CD4-positive, alpha-beta memory T cell (primary cell): ENCODE measurements around the gene CTSH. TPM values are rescaled to one million over a fixed set of nuclear protein-coding genes. Genes with fewer than 3 reads are reported as not detected.
"Not testable (repeated sequence)": the region's sequence is repeated elsewhere in the genome, so short reads cannot be mapped to it uniquely, and the experiment has no call there.

Experiments
- CTCF ChIA-PET: fragments of 350-600 bp; sonication (Branson Sonifier 250); formaldehyde crosslinking; loops from one replicate; lab custom pipeline; 2021; ENCODE audit warnings: inconsistent platforms; ENCODE audit not compliant: partially characterized antibody; lab: Charles Lee
- POLR2A ChIA-PET: fragments of 350-600 bp; sonication (Branson Sonifier 250); formaldehyde crosslinking; loops from one replicate; lab custom pipeline; 2021; ENCODE audit not compliant: partially characterized antibody; lab: Charles Lee
- DNase-seq, 5 donors: peaks; one replicate each; pipeline versions ENCODE4 v3.0.0 to v3.0.0-alpha.2; 2020 to 2022; ENCODE audit warnings: mixed read lengths in 1 of 5
- H3K27ac ChIP-seq: one replicate; pipeline ENCODE4 v1.7.0; 2013; ENCODE audit warnings: low read depth, low read length
- H3K27me3 ChIP-seq: 2 replicates; pipeline ENCODE4 v1.7.0; 2013; ENCODE audit warnings: mild to moderate bottlenecking, low read length, moderate library complexity; ENCODE audit not compliant: insufficient read depth
- H3K36me3 ChIP-seq: 2 replicates; pipeline ENCODE4 v1.7.0; 2013; ENCODE audit warnings: mild to moderate bottlenecking, low read length, moderate library complexity; ENCODE audit not compliant: insufficient read depth
- H3K4me1 ChIP-seq: 2 replicates; pipeline ENCODE4 v1.7.0; 2013; ENCODE audit warnings: mild to moderate bottlenecking, low read length, moderate library complexity; ENCODE audit not compliant: insufficient read depth
- H3K4me3 ChIP-seq, 2 donors: one replicate each; pipeline ENCODE4 v1.7.0; 2013; ENCODE audit warnings: low read length in 2 of 2, mild to moderate bottlenecking in 1 of 2
- H3K9me3 ChIP-seq, 2 donors: one replicate each; pipeline ENCODE4 v1.7.0; 2013; ENCODE audit warnings: low read length in 2 of 2, control low read depth in 1 of 2; ENCODE audit not compliant: control insufficient read depth in 1 of 2
- H3K27ac Mint-ChIP-seq, 7 donors: one replicate each; pipeline ENCODE4 v1.8.0; 2020 to 2021; ENCODE audit warnings: mixed read lengths in 7 of 7, mild to moderate bottlenecking in 6 of 7, inconsistent platforms in 3 of 7, moderate library complexity in 3 of 7
- H3K27me3 Mint-ChIP-seq, 2 donors: one replicate each; pipeline ENCODE4 v1.8.0; 2020 to 2021; ENCODE audit warnings: mixed read lengths in 2 of 2
- H3K36me3 Mint-ChIP-seq, 2 donors: one replicate each; pipeline ENCODE4 v1.8.0; 2020 to 2021; ENCODE audit warnings: mixed read lengths in 2 of 2, inconsistent platforms in 1 of 2, mild to moderate bottlenecking in 1 of 2
- H3K4me1 Mint-ChIP-seq, 4 donors: one replicate each; pipeline ENCODE4 v1.8.0; 2020 to 2021; ENCODE audit warnings: mixed read lengths in 4 of 4, mild to moderate bottlenecking in 1 of 4
- H3K4me3 Mint-ChIP-seq, 8 donors: one replicate each; pipeline ENCODE4 v1.8.0; 2020 to 2021; ENCODE audit warnings: mixed read lengths in 8 of 8, mild to moderate bottlenecking in 7 of 8, moderate library complexity in 6 of 8, inconsistent platforms in 3 of 8
- H3K9me3 Mint-ChIP-seq, 8 donors: one replicate each; pipeline ENCODE4 v1.8.0; 2020 to 2021; ENCODE audit warnings: mixed read lengths in 8 of 8, mild to moderate bottlenecking in 5 of 8, inconsistent platforms in 3 of 8, moderate library complexity in 1 of 8
- intact Hi-C: fragments of 100-400 bp; cut with micrococcal nuclease; formaldehyde crosslinking; loops from one replicate; pipeline ENCODE4 v1.15.1; 2023
- polyA plus RNA-seq, 2 donors: library from polyadenylated mRNA; unstranded; fragments of 300-500 nt; fragmentation: Illumina TruSeq; gene quantifications; one replicate each; pipeline ENCODE4 v1.2.3, GENCODE V29; 2021
- total RNA-seq, 2 experiments: library from RNA; stranded (reverse); gene quantifications; one replicate each; pipeline ENCODE4 v1.2.3, GENCODE V29; 2021

Gene CTSH
- total and polyA plus RNA-seq, 4 experiments from 2014 or later = 32.8 to 152 (median 92.8) TPM

- Histone ChIP-seq H3K27ac (no peak overlapping the region), H3K4me1 (peaks cover 6% of the 10 kb centered on the region), H3K36me3 (peaks cover 45% of the 10 kb centered on the region), H3K27me3 (no peaks in the 10 kb centered on the region), H3K4me3 (no peak overlapping the region), H3K9me3 (no peaks in the 10 kb centered on the region)
- POLR2A ChIA-PET = interaction anchor here (0.9 kb wide), 1 partner anchor 30 kb away, joined by 3 read pairs; no protein-coding TSS in a partner anchor
- peak overlapping the region in 6 of 7 donors; percentile 24 to 82 (median 47) for H3K27ac Mint-ChIP-seq
- H3K9me3 Mint-ChIP-seq = peaks cover 0 to 1% (median 0%) of the 10 kb centered on the region in 8 donors
- H3K4me3 Mint-ChIP-seq = no peak overlapping the region
- CTCF ChIA-PET = interaction anchor here (4.0 kb wide), 1 partner anchor 70 kb away, joined by 28 read pairs; no protein-coding TSS in a partner anchor
- H3K36me3 Mint-ChIP-seq = peaks cover 34 to 75% of the 10 kb centered on the region in 2 donors
- intact Hi-C loops = loop anchor here (1.0 kb wide), 2 partner anchors 69 to 274 kb away; no protein-coding TSS in a partner anchor
- peaks cover 22 to 31% (median 28%) of the 10 kb centered on the region in 4 donors for H3K4me1 Mint-ChIP-seq
- DNase-seq = peak in 4 of 5 donors; percentile 14 to 30 (median 20)
- H3K27me3 Mint-ChIP-seq = no peaks in the 10 kb centered on the region
Observed at GRCh38 chr15:78909791-78910228, 35.0 kb downstream of the CTSH start.

GRCh38 chr15:78909160-78909695 lies 35.6 kb downstream of the CTSH start:
- peaks cover 38 to 77% of the 10 kb centered on the region in 2 donors for H3K36me3 Mint-ChIP-seq
- no peak for DNase-seq
- intact Hi-C loops = loop anchor here (1.0 kb wide), 2 partner anchors 70 to 275 kb away; no protein-coding TSS in a partner anchor
- peaks cover 0 to 1% (median 0%) of the 10 kb centered on the region in 8 donors for H3K9me3 Mint-ChIP-seq
- H3K27ac Mint-ChIP-seq = peak overlapping the region in 4 of 7 donors; percentile 24 to 82 (median 64)
- no peak overlapping the region for H3K4me3 ChIP-seq
- no peaks in the 10 kb centered on the region for H3K27me3 ChIP-seq
- ChIA-PET POLR2A (no interaction called here), CTCF (interaction anchor here (0.6 to 4.0 kb wide), 5 partner anchors 15 to 275 kb away, joined by 3 to 28 read pairs (median 3); no protein-coding TSS in a partner anchor)
- H3K27ac ChIP-seq = no peak overlapping the region
- no peak overlapping the region for H3K4me3 Mint-ChIP-seq
- H3K4me1 ChIP-seq = peaks cover 6% of the 10 kb centered on the region
- no peaks in the 10 kb centered on the region for H3K27me3 Mint-ChIP-seq
- H3K36me3 ChIP-seq = peaks cover 46% of the 10 kb centered on the region
- peaks cover 22 to 31% (median 28%) of the 10 kb centered on the region in 4 donors for H3K4me1 Mint-ChIP-seq
- no peaks in the 10 kb centered on the region for H3K9me3 ChIP-seq

- intact Hi-C loops = no loop called here
- peaks cover 22 to 31% (median 27%) of the 10 kb centered on the region in 4 donors for H3K4me1 Mint-ChIP-seq
- ChIA-PET CTCF (interaction anchor here (1.1 to 4.0 kb wide), 5 partner anchors 9 to 121 kb away, joined by 3 to 28 read pairs (median 3); no protein-coding TSS in a partner anchor), POLR2A (no interaction called here)
- H3K27me3 Mint-ChIP-seq = no peaks in the 10 kb centered on the region
- Histone ChIP-seq H3K27me3 (no peaks in the 10 kb centered on the region), H3K9me3 (no peaks in the 10 kb centered on the region), H3K4me1 (peaks cover 6% of the 10 kb centered on the region), H3K4me3 (no peak overlapping the region), H3K36me3 (peaks cover 54% of the 10 kb centered on the region), H3K27ac (no peak overlapping the region)
- H3K27ac Mint-ChIP-seq = peak overlapping the region in 2 of 7 donors; percentile 26 to 56
- peaks cover 45 to 80% of the 10 kb centered on the region in 2 donors for H3K36me3 Mint-ChIP-seq
- peaks cover 0 to 1% (median 0%) of the 10 kb centered on the region in 8 donors for H3K9me3 Mint-ChIP-seq
- H3K4me3 Mint-ChIP-seq = no peak overlapping the region
- DNase-seq = no peak
Observed at GRCh38 chr15:78907577-78907976, 37.3 kb downstream of the CTSH start.

- ChIA-PET POLR2A (no interaction called here), CTCF (interaction anchor here (4.0 kb wide), 1 partner anchor 74 kb away, joined by 28 read pairs; no protein-coding TSS in a partner anchor)
- peaks cover 10% of the 10 kb centered on the region for H3K4me1 ChIP-seq
- intact Hi-C loops = no loop called here
- Mint-ChIP-seq H3K27ac (peak overlapping the region in 1 of 7 donors; percentile 25), H3K4me3 (no peak overlapping the region), H3K4me1 (peaks cover 24 to 31% (median 30%) of the 10 kb centered on the region in 4 donors), H3K27me3 (no peaks in the 10 kb centered on the region), H3K36me3 (peaks cover 50 to 80% of the 10 kb centered on the region in 2 donors), H3K9me3 (peaks cover 0 to 5% (median 0%) of the 10 kb centered on the region in 8 donors)
- H3K4me3 ChIP-seq = no peak overlapping the region
- DNase-seq = no peak
- no peaks in the 10 kb centered on the region for H3K9me3 ChIP-seq
- H3K36me3 ChIP-seq = peaks cover 56% of the 10 kb centered on the region
- H3K27ac ChIP-seq = no peak overlapping the region
- H3K27me3 ChIP-seq = no peaks in the 10 kb centered on the region
Observed at GRCh38 chr15:78906316-78906620, 38.6 kb downstream of the CTSH start.

DNA sequence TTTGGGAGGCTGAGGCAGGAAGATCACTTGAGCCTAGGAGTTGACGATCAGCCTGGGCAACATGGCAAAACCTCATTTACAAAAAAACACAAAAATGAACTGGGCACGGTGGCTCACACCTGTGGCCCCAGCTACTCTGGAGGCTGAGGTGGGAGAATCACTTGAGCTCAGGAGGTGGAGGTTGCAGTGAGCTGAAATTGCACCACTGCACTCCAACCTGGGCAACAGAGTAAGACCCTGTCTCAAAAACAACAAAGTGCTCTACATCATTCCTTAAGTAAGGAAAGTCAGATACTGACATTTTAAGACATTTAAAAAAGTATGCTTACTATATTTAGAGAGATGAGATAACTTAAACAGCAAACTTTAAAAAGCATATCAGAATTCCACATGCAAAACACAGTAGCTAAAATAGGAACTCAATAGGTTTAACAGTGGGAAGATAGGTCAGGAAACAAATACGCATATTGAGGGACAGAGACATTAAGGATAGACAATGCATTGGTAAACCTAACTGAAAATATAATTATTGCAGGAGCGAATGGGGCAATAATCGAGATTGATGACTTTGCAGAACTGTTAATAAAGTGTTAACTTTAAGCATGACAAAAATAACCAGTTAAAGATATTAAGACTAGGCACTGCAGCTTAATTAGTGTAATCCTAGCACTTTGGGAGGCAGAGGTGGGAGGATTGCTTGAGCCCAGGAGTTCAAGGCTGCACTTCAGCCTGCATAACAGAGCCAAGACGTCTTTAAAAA lies 40.1 kb downstream of the CTSH start:
- Histone ChIP-seq H3K4me3 (no peak overlapping the region), H3K27ac (no peak overlapping the region), H3K27me3 (no peaks in the 10 kb centered on the region), H3K4me1 (peaks cover 4% of the 10 kb centered on the region), H3K36me3 (peaks cover 58% of the 10 kb centered on the region), H3K9me3 (no peaks in the 10 kb centered on the region)
- Mint-ChIP-seq H3K4me3 (peak overlapping the region in 1 of 8 donors; percentile 6), H3K27me3 (no peaks in the 10 kb centered on the region), H3K4me1 (peaks cover 18 to 21% (median 19%) of the 10 kb centered on the region in 4 donors), H3K27ac (peak overlapping the region in 3 of 7 donors; percentile 23 to 39 (median 25)), H3K9me3 (peaks cover 0 to 3% (median 0%) of the 10 kb centered on the region in 8 donors), H3K36me3 (peaks cover 52 to 81% of the 10 kb centered on the region in 2 donors)
- intact Hi-C loops = no loop called here
- ChIA-PET POLR2A (interaction anchor here (1.6 kb wide), 1 partner anchor 31 kb away, joined by 4 read pairs; no protein-coding TSS in a partner anchor), CTCF (interaction anchor here (0.7 kb wide), 1 partner anchor 43 kb away, joined by 4 read pairs; no protein-coding TSS in a partner anchor)
- no peak for DNase-seq

GRCh38 chr15:78902281-78903032 lies 42.4 kb downstream of the CTSH start:
- CTCF ChIA-PET = interaction anchor here (0.8 kb wide), 1 partner anchor 28 kb away, joined by 3 read pairs; no protein-coding TSS in a partner anchor
- H3K27me3 Mint-ChIP-seq, H3K4me3 Mint-ChIP-seq, H3K9me3 Mint-ChIP-seq, H3K27ac ChIP-seq, H3K27me3 ChIP-seq, intact Hi-C loops, DNase-seq, POLR2A ChIA-PET, H3K4me3 ChIP-seq, H3K9me3 ChIP-seq, H3K4me1 ChIP-seq: not testable (repeated sequence)
- H3K36me3 ChIP-seq = peaks cover 63% of the 10 kb centered on the region
- H3K36me3 Mint-ChIP-seq = peaks cover 57 to 86% of the 10 kb centered on the region in 2 donors
- H3K4me1 Mint-ChIP-seq = peaks cover 12 to 14% (median 13%) of the 10 kb centered on the region in 4 donors
- H3K27ac Mint-ChIP-seq = peak overlapping the region in 6 of 7 donors; percentile 19 to 78 (median 24)
